HepG2 (cell line): ENCODE data around the gene ALOX5AP. TPM values are rescaled to one million over a fixed set of nuclear protein-coding genes. Genes with fewer than 3 reads are reported as not detected.

ENCODE experiments used
- ATAC-seq: fragments of 200-7000 bp; cut with Tn5 transposase; 3 replicates; pipeline ENCODE4 v1.9.1; 2020; ENCODE audit warnings: mild to moderate bottlenecking, moderate library complexity
- BruUV-seq: library from RNA; stranded (reverse); fragments of 400-500 nt; replicated peaks from 2 replicates; lab custom pipeline; 2021; lab: Mats Ljungman, UMichigan
- CTCF ChIA-PET: fragments of 300-600 bp; formaldehyde crosslinking; extraction: SDS; loops from one replicate; lab custom pipeline; 2021; ENCODE audit warnings: low total read pairs, inconsistent platforms, low intra/inter-chr PET ratio; lab: Yijun Ruan, JAX
- POLR2A ChIA-PET: fragments of 350-600 bp; sonication (Branson Sonifier 250); formaldehyde crosslinking; loops from one replicate; lab custom pipeline; 2020; ENCODE audit warnings: antibody characterized with exemption, inconsistent platforms; lab: Yijun Ruan, JAX
- DNase-seq: peaks from one replicate; pipeline ENCODE4 v3.0.0-alpha.2; 2015; ENCODE audit warnings: low spot score
- FAIRE-seq: peaks from 3 replicates; lab custom pipeline; 2011; peaks lifted over from hg19 to GRCh38; lab: Jason Lieb, UNC
- H2AFZ ChIP-seq: one replicate; pipeline ENCODE4 v1.6.1; 2011; ENCODE audit warnings: low read length, inconsistent platforms
- H3K27ac ChIP-seq: fragments of 300-600 bp; 3 replicates; pipeline ENCODE4 v1.8.0; 2011; ENCODE audit warnings: mixed run types, mild to moderate bottlenecking, mixed read lengths, low read length, inconsistent platforms; ENCODE audit not compliant: insufficient read depth; ENCODE audit errors: extremely low read length
- H3K27me3 ChIP-seq, 2 experiments: fragments of 200-600 bp in 1 of 2; 2 replicates in 1 of 2; 3 replicates in 1 of 2; pipeline versions ENCODE4 v1.6.0 to v1.8.0; 2011; ENCODE audit warnings: low read length in 2 of 2, mild to moderate bottlenecking in 2 of 2, moderate library complexity in 2 of 2, inconsistent platforms in 1 of 2; ENCODE audit not compliant: insufficient read depth in 2 of 2, control insufficient read depth in 1 of 2
- H3K36me3 ChIP-seq, 2 experiments: fragments of 200-600 bp in 1 of 2; replicated peaks in 1 of 2; 2 replicates in 1 of 2; 3 replicates in 1 of 2; pipeline versions ENCODE4 v1.5.1 to v1.8.0; 2011; ENCODE audit warnings: low read length in 2 of 2, inconsistent platforms in 1 of 2; ENCODE audit not compliant: insufficient read depth in 2 of 2, control insufficient read depth in 1 of 2
- H3K4me1 ChIP-seq: 2 replicates; pipeline ENCODE4 v1.5.1; 2012; ENCODE audit warnings: low read length, inconsistent platforms; ENCODE audit not compliant: insufficient read depth
- H3K4me2 ChIP-seq: 2 replicates; pipeline ENCODE4 v1.6.0; 2011; ENCODE audit warnings: low read depth, low read length, inconsistent platforms
- H3K4me3 ChIP-seq, 3 experiments: fragments of 200-600 bp in 1 of 3; sonication (generic), shearing (Covaris generic) in 1 of 3; replicated peaks in 1 of 3; 2 replicates each; pipeline ENCODE4 v1.5.1; 2011 to 2016; ENCODE audit warnings: low read length in 3 of 3, inconsistent platforms in 2 of 3, low read depth in 2 of 3, mild to moderate bottlenecking in 2 of 3, control low read depth in 1 of 3, mixed read lengths in 1 of 3; ENCODE audit not compliant: insufficient read depth in 1 of 3
- H3K79me2 ChIP-seq: one replicate; pipeline ENCODE4 v1.6.1; 2011; ENCODE audit warnings: low read length, inconsistent platforms; ENCODE audit not compliant: insufficient read depth
- H3K9ac ChIP-seq: 2 replicates; pipeline ENCODE4 v1.6.0; 2011; ENCODE audit warnings: mild to moderate bottlenecking, low read depth, low read length, inconsistent platforms; ENCODE audit not compliant: insufficient read depth
- H3K9me3 ChIP-seq: 2 replicates; pipeline ENCODE4 v1.5.1; 2012; ENCODE audit warnings: mild to moderate bottlenecking, low read length
- H4K20me1 ChIP-seq: 2 replicates; pipeline ENCODE4 v1.6.0; 2011; ENCODE audit warnings: inconsistent platforms, mild to moderate bottlenecking, low read length, moderate library complexity; ENCODE audit not compliant: insufficient read depth
- ARID4A ChIP-seq: sonication (generic); formaldehyde crosslinking; IDR thresholded peaks from 2 replicates; pipeline ENCODE4 v1.5.0; 2020; ENCODE audit warnings: mild to moderate bottlenecking, missing genetic modification reagents, borderline replicate concordance
- CCAR2 ChIP-seq: fragments of 200-400 bp; formaldehyde crosslinking; optimal IDR thresholded peaks from 2 replicates; pipeline ENCODE3; 2018; ENCODE audit warnings: low read depth, mild to moderate bottlenecking, low read length, moderate library complexity
- CENPT ChIP-seq: sonication (generic); formaldehyde crosslinking; IDR thresholded peaks from 2 replicates; pipeline ENCODE4 v1.8.0; 2022; ENCODE audit warnings: low read depth, mild to moderate bottlenecking, moderate library complexity, missing genetic modification reagents
- MLLT10 ChIP-seq: sonication (generic); formaldehyde crosslinking; IDR thresholded peaks from 2 replicates; pipeline ENCODE4 v1.4.0; 2020; ENCODE audit warnings: missing genetic modification reagents
- MTF2 ChIP-seq: sonication (generic); formaldehyde crosslinking; IDR thresholded peaks from 2 replicates; pipeline ENCODE4 v1.5.0; 2020; ENCODE audit warnings: missing genetic modification reagents, borderline replicate concordance
- PHF5A ChIP-seq: IDR thresholded peaks from one replicate; pipeline ENCODE4 v1.6.1; 2018; ENCODE audit warnings: low read depth, missing genetic modification reagents; ENCODE audit not compliant: unreplicated experiment
- RBFOX2 ChIP-seq: fragments of 200-400 bp; formaldehyde crosslinking; IDR thresholded peaks from 2 replicates; pipeline ENCODE4 v1.6.1; 2017; ENCODE audit warnings: low read depth, mild to moderate bottlenecking, low read length
- REL ChIP-seq: sonication (generic); formaldehyde crosslinking; conservative IDR thresholded peaks from 2 replicates; pipeline ENCODE4 v1.8.0; 2022; ENCODE audit warnings: mild to moderate bottlenecking, missing genetic modification reagents, moderate library complexity
- SAFB2 ChIP-seq: sonication (generic); formaldehyde crosslinking; IDR thresholded peaks from 2 replicates; pipeline ENCODE4 v1.5.1; 2020; ENCODE audit warnings: missing genetic modification reagents, low read depth, mild to moderate bottlenecking, borderline replicate concordance
- SMAD3 ChIP-seq: sonication (generic); formaldehyde crosslinking; IDR thresholded peaks from 2 replicates; pipeline ENCODE4 v1.4.0; 2020; ENCODE audit warnings: missing genetic modification reagents
- TEAD3 ChIP-seq: optimal IDR thresholded peaks from 2 replicates; pipeline ENCODE3; 2016; ENCODE audit warnings: borderline replicate concordance
- ZFYVE20 ChIP-seq: sonication (generic); formaldehyde crosslinking; IDR thresholded peaks from 2 replicates; pipeline ENCODE4 v1.8.0; 2023; ENCODE audit warnings: low read depth, mild to moderate bottlenecking, moderate library complexity, missing genetic modification reagents, borderline replicate concordance
- ZNF431 ChIP-seq: sonication (generic); formaldehyde crosslinking; IDR thresholded peaks from 2 replicates; pipeline ENCODE4 v1.9.0; 2022; ENCODE audit warnings: missing genetic modification reagents, low read depth, mild to moderate bottlenecking, borderline replicate concordance
- ZNF451 ChIP-seq: sonication (generic); formaldehyde crosslinking; IDR thresholded peaks from 2 replicates; pipeline ENCODE4 v1.5.0; 2020; ENCODE audit warnings: mild to moderate bottlenecking, missing genetic modification reagents
- ZNF563 ChIP-seq: sonication (generic); formaldehyde crosslinking; IDR thresholded peaks from 2 replicates; pipeline ENCODE4 v1.8.0; 2022; ENCODE audit warnings: mild to moderate bottlenecking, moderate library complexity, missing genetic modification reagents
- ZNF7 ChIP-seq: IDR thresholded peaks from 2 replicates; pipeline ENCODE4 v1.6.1; 2016; ENCODE audit warnings: missing biosample characterization, missing genetic modification reagents
- WGBS: methylation state at CpG from one replicate; pipeline ENCODE4 v1.1.6; 2017; ENCODE audit warnings: low lambda C conversion rate; 5-methylcytosine and 5-hydroxymethylcytosine counted together
- in situ Hi-C: cut with HindIII; loops from 2 replicates; pipeline ENCODE4 v1.10.0; 2017; ENCODE audit warnings: low pct_unique_long_range_greater_than_20kb; ENCODE audit not compliant: extremely low pct_ligation_motif_present
- intact Hi-C: fragments of 100-400 bp; cut with micrococcal nuclease; formaldehyde crosslinking; loops from one replicate; pipeline ENCODE4 v1.10.0; 2022; ENCODE audit not compliant: unreplicated experiment
- polyA plus RNA-seq, 8 experiments: library from polyadenylated mRNA; depleted of rRNA in 3 of 8; stranded (reverse) in 7 of 8; unstranded in 1 of 8; fragments of >200 nt; fragmentation: Illumina TruSeq in 4 of 8; extraction: Trizol in 4 of 8; gene quantifications; 2 replicates each; pipeline versions ENCODE4 v1.2.1 to v1.2.3, GENCODE V29; 2011 to 2016; ENCODE audit warnings: low read depth in 4 of 8, missing spikeins in 1 of 8, mixed read lengths in 1 of 8; ENCODE audit not compliant: insufficient read depth in 1 of 8
- total RNA-seq, 5 experiments: library from RNA; depleted of rRNA; stranded (reverse); fragments of >200 nt; fragmentation: Illumina TruSeq; extraction: Trizol; gene quantifications; 2 replicates each; pipeline ENCODE4 v1.2.3, GENCODE V29; 2016; ENCODE audit warnings: low read depth in 1 of 5
- TF ChIP-seq, protein P1 (sequence below): sonication (generic); formaldehyde crosslinking; conservative IDR thresholded peaks from 2 replicates; pipeline ENCODE4 v1.4.0; 2020; ENCODE audit warnings: mild to moderate bottlenecking, missing genetic modification reagents, moderate library complexity

ALOX5AP gene
- total and polyA plus RNA-seq, 2 of the 13 experiments (the other 11 are each of a cell fraction or from before 2014, with no cell fraction given) = 0.97 to 1.2 TPM

- TF ChIP-seq CCAR2 = no peak
- TF ChIP-seq MTF2 (CRISPR knock-in tag) = no peak
- no peak for TF ChIP-seq ZNF563
- no peak for TF ChIP-seq SMAD3
- no peak for TF ChIP-seq ZNF7 (CRISPR knock-in tag)
- TF ChIP-seq RBFOX2 = no peak
- TF ChIP-seq ARID4A (CRISPR knock-in tag) = no peak
Observed at GRCh38 chr13:30720172-30720869, 15.0 kb upstream of the ALOX5AP start (continued).

GRCh38 chr13:30721936-30722335, 13.4 kb upstream of the ALOX5AP start:
- ChIA-PET POLR2A (no interaction called here), CTCF (no interaction called here)
- no TSS peak for BruUV-seq
- no peaks in the 10 kb centered on the region for H3K27me3 ChIP-seq
- no peak overlapping the region for H2AFZ ChIP-seq
- ATAC-seq (no peak), FAIRE-seq (no peak), DNase-seq (no peak)
- H3K36me3 ChIP-seq = no peaks in the 10 kb centered on the region
- H3K4me2 ChIP-seq = no peak overlapping the region
- intact Hi-C loops = no loop called here
- no peak overlapping the region for H3K9ac ChIP-seq
- H4K20me1 ChIP-seq = no peaks in the 10 kb centered on the region
- in situ Hi-C loops = no loop called here
- H3K79me2 ChIP-seq = no peaks in the 10 kb centered on the region
- peaks cover 12% of the 10 kb centered on the region for H3K4me1 ChIP-seq
- 42% methylated on average over 4 of the region's 4 CpGs for WGBS
- no peak overlapping the region for H3K27ac ChIP-seq
- no peak overlapping the region for H3K4me3 ChIP-seq
- H3K9me3 ChIP-seq = no peaks in the 10 kb centered on the region
- TF ChIP-seq ZNF451 (CRISPR knock-in tag) (no peak), ZFYVE20 (CRISPR knock-in tag) (no peak), MLLT10 (CRISPR knock-in tag) (no peak), REL (CRISPR knock-in tag) (no peak), CENPT (CRISPR knock-in tag) (no peak), SAFB2 (CRISPR knock-in tag) (no peak), TEAD3 (no peak), PHF5A (CRISPR knock-in tag) (no peak), ZNF431 (no peak)
- TF ChIP-seq, protein P1, sequence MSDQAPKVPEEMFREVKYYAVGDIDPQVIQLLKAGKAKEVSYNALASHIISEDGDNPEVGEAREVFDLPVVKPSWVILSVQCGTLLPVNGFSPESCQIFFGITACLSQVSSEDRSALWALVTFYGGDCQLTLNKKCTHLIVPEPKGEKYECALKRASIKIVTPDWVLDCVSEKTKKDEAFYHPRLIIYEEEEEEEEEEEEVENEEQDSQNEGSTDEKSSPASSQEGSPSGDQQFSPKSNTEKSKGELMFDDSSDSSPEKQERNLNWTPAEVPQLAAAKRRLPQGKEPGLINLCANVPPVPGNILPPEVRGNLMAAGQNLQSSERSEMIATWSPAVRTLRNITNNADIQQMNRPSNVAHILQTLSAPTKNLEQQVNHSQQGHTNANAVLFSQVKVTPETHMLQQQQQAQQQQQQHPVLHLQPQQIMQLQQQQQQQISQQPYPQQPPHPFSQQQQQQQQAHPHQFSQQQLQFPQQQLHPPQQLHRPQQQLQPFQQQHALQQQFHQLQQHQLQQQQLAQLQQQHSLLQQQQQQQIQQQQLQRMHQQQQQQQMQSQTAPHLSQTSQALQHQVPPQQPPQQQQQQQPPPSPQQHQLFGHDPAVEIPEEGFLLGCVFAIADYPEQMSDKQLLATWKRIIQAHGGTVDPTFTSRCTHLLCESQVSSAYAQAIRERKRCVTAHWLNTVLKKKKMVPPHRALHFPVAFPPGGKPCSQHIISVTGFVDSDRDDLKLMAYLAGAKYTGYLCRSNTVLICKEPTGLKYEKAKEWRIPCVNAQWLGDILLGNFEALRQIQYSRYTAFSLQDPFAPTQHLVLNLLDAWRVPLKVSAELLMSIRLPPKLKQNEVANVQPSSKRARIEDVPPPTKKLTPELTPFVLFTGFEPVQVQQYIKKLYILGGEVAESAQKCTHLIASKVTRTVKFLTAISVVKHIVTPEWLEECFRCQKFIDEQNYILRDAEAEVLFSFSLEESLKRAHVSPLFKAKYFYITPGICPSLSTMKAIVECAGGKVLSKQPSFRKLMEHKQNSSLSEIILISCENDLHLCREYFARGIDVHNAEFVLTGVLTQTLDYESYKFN (CRISPR knock-in tag) = no peak
